Ishikawa (cell line): ENCODE data around the gene ZG16B.

ENCODE experiments used
- CEBPB ChIP-seq: IDR thresholded peaks from 2 replicates; pipeline ENCODE4 v1.6.1; 2012
- EGR1 ChIP-seq: IDR thresholded peaks from 2 replicates; pipeline ENCODE4 v1.6.1; 2012
- EP300 ChIP-seq: IDR thresholded peaks from 2 replicates; pipeline ENCODE4 v1.6.1; 2012; ENCODE audit warnings: borderline replicate concordance
- FOXM1 ChIP-seq: IDR thresholded peaks from 2 replicates; pipeline ENCODE4 v1.6.1; 2012; ENCODE audit warnings: low read depth, borderline replicate concordance
- MAX ChIP-seq: IDR thresholded peaks from 2 replicates; pipeline ENCODE4 v1.6.1; 2012
- NFIC ChIP-seq: IDR thresholded peaks from 2 replicates; pipeline ENCODE4 v1.6.1; 2012
- RAD21 ChIP-seq: IDR thresholded peaks from 2 replicates; pipeline ENCODE4 v1.6.1; 2012; ENCODE audit warnings: low read depth
- TAF1 ChIP-seq: IDR thresholded peaks from 2 replicates; pipeline ENCODE4 v1.6.1; 2012; ENCODE audit warnings: low read depth, mild to moderate bottlenecking
- TCF12 ChIP-seq: IDR thresholded peaks from 2 replicates; pipeline ENCODE4 v1.6.1; 2012; ENCODE audit warnings: low read depth
- USF1 ChIP-seq: IDR thresholded peaks from 2 replicates; pipeline ENCODE4 v1.6.1; 2012
- YY1 ChIP-seq: IDR thresholded peaks from 2 replicates; pipeline ENCODE4 v1.6.1; 2012; ENCODE audit warnings: low read depth
- ZBTB7A ChIP-seq: IDR thresholded peaks from 2 replicates; pipeline ENCODE4 v1.6.1; 2012; ENCODE audit warnings: low read depth
- TF ChIP-seq, protein P1 (sequence below): IDR thresholded peaks from 2 replicates; pipeline ENCODE4 v1.6.1; 2012; ENCODE audit warnings: low read depth, mild to moderate bottlenecking

DNA sequence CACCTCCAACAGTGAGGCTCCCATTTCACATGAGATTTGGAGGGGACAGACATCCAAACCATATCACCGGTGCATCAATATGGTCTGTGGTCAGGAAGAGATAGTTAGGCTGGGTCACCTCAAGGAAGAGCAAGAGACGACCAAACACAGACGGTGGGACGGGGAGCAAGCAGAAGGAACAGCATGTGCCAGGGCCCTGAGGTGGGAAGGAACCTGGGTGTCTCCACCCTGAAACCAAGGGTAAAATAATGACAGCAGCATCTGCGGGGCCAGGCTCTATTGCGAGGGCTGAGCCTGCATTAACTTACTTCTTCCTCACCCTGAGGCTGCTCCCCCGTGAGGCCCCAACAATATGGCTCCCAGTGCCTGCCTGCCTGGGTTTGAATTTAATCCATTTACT is 21.9 kb upstream of the ZG16B start:
- TF ChIP-seq FOXM1: no peak
- no peak for TF ChIP-seq YY1
- TF ChIP-seq EP300: no peak
- TF ChIP-seq TAF1: no peak
- no peak for TF ChIP-seq NFIC
- TF ChIP-seq MAX: no peak
- TF ChIP-seq TCF12: no peak
- no peak for TF ChIP-seq ZBTB7A
- TF ChIP-seq, protein P1, sequence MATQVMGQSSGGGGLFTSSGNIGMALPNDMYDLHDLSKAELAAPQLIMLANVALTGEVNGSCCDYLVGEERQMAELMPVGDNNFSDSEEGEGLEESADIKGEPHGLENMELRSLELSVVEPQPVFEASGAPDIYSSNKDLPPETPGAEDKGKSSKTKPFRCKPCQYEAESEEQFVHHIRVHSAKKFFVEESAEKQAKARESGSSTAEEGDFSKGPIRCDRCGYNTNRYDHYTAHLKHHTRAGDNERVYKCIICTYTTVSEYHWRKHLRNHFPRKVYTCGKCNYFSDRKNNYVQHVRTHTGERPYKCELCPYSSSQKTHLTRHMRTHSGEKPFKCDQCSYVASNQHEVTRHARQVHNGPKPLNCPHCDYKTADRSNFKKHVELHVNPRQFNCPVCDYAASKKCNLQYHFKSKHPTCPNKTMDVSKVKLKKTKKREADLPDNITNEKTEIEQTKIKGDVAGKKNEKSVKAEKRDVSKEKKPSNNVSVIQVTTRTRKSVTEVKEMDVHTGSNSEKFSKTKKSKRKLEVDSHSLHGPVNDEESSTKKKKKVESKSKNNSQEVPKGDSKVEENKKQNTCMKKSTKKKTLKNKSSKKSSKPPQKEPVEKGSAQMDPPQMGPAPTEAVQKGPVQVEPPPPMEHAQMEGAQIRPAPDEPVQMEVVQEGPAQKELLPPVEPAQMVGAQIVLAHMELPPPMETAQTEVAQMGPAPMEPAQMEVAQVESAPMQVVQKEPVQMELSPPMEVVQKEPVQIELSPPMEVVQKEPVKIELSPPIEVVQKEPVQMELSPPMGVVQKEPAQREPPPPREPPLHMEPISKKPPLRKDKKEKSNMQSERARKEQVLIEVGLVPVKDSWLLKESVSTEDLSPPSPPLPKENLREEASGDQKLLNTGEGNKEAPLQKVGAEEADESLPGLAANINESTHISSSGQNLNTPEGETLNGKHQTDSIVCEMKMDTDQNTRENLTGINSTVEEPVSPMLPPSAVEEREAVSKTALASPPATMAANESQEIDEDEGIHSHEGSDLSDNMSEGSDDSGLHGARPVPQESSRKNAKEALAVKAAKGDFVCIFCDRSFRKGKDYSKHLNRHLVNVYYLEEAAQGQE: no peak
- no peak for TF ChIP-seq RAD21
- no peak for TF ChIP-seq USF1
- TF ChIP-seq CEBPB: no peak
- TF ChIP-seq EGR1: no peak
